Fibroblast of skin of back (primary cell): ENCODE data around the gene ALG1. TPM values are rescaled to one million over a fixed set of nuclear protein-coding genes. Genes with fewer than 3 reads are reported as not detected.
A peak's percentile ranks its signal among the peaks of the same experiment; 100 is the strongest.

Experiments used
- DNase-seq: peaks from one replicate; pipeline ENCODE4 v3.0.0-alpha.2; 2013
- polyA plus RNA-seq, 2 experiments: library from polyadenylated mRNA; unstranded; fragments of 120-200 nt; gene quantifications; one replicate each; pipeline ENCODE4 v1.2.1, GENCODE V29; 2013; ENCODE audit not compliant: insufficient read length in 2 of 2

Gene ALG1, protein sequence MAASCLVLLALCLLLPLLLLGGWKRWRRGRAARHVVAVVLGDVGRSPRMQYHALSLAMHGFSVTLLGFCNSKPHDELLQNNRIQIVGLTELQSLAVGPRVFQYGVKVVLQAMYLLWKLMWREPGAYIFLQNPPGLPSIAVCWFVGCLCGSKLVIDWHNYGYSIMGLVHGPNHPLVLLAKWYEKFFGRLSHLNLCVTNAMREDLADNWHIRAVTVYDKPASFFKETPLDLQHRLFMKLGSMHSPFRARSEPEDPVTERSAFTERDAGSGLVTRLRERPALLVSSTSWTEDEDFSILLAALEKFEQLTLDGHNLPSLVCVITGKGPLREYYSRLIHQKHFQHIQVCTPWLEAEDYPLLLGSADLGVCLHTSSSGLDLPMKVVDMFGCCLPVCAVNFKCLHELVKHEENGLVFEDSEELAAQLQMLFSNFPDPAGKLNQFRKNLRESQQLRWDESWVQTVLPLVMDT
- 26.4 TPM for polyA plus RNA-seq (2013, experiment 1 of 2; ENCODE audit: insufficient read length)
- 18.1 TPM for polyA plus RNA-seq (2013, experiment 2 of 2; ENCODE audit: insufficient read length)

DNA sequence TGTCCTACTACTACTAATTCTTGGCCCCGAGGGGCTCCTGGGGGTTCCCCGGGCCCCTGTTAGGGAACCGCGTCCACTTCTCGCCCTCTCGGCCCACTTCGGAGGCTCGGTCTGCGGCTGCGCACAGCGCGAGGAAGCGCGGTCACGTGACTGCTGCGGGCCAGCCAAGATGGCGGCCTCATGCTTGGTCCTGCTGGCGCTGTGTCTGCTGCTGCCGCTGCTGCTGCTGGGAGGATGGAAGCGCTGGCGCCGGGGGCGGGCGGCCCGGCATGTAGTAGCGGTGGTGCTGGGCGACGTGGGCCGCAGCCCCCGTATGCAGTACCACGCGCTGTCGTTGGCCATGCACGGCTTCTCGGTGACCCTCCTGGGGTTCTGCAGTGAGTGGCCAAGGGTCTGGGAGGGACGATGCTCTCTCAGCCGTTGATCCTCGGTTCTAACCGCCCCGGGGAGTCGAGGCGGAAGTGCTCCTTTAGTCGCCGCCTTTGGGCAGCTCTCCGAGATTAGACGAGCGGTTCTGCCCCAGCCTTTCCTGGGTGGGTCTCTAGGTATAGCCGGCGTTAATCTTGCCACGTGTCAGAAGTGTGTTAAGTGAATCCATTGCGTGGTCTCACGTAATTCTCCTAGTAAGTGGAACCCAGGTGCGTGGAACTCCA, at the start of gene ALG1:
Gene ALG1, plus strand, starts transcription at position 163 of the 653 bp plus-strand sequence. Its CDS starts 7 bp downstream, at position 170.
- DNase-seq: peak; percentile 84

DNA sequence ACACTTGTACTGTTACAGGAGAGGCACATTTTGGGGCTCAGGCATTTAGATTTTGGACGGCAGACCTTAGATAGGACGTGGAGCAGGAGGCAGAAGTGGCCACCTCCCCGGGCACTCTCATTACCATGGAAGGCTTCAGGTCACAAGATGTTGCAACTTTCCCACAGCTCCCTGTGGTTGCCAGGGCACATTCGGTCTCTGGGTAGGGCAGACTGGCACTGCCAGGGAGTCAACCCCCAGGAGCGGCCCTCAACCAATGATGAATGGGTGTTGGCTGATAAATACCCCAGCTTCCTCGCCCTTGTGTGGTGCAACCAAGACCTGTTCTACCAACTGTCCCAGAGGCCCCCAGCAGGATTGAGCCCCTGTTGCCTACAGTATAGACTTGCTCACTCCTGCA, 49.1 kb upstream of the ALG1 start:
- DNase-seq: no peak

DNA sequence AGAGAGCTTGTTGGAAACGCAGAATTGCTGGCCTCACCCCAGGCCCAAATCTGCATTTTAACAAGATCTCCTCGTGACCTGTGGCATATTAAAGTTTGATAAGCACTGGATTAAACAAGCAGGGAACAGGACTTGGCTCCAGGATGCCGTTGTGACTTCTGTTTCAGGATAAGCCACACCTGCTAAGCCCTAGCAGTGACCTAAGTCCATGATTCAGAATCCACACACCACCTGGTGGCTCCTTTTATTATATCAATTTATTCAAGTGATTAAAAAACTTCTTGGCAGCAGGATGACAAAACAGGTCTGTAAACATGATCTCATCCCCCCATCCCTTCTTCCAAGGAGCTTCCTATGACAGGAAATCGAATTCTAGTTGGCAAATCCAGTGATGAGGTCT, 47.0 kb upstream of the ALG1 start:
- DNase-seq: no peak

- DNase-seq: no peak
These were observed 46.4 kb upstream of the ALG1 start for GRCh38 chr16:5025171-5025632.

DNA sequence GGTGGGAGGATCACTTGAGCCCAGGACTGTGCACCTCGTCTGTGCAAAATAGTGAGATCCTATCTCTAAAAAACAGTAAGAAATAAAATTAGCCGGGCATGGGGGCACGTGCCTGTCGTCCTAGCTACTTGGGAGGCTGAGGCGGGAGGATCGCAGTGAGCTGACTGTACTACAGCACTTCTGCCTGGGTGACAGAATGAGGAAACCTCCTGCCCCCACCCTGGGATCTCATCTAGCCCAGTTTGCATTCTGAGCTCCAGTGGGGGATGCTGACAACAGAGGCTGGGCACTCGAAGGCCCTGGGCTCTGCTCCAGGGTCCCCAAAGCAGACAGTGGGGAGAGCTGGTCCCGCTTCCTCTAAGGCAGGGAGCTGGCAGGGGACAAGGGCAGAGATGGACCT, 45.0 kb upstream of the ALG1 start:
- DNase-seq: no peak

GRCh38 chr16:5027086-5027485, 44.6 kb upstream of the ALG1 start:
- DNase-seq: no peak

DNA sequence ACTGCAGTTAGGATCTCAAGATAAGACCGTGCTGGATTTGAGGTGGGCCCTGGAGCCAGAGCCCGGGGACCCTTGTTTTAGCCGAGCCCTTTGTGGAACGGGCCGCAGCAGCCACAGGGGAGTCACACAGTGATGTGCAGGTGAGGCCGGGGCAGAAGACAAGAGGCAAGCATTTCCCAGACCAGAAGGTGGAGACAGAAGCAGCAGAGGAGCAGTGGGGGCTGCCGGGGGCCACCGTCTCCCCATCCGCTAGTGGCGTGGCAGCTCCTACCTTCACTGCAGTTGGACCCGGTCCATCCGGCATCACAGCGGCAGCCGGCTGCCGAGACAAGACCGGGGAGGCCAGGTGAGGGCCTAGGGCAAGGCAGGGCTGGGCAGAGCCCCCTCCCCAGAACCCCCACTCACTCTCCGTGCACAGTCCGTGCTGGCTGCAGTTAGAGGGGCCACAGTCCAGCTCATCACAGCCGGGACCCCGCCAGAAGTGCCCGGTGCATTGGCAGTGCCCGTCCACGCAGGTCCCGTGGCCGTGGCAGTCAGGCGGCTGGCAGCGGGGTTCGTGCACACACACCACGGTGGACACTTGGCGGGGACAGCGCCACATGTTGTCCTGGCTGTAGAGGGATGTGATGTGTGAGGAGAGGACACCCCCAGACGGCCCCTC, 43.9 kb upstream of the ALG1 start:
- no peak for DNase-seq

GRCh38 chr16:5028950-5029475, 42.6 kb upstream of the ALG1 start:
- no peak for DNase-seq

DNA sequence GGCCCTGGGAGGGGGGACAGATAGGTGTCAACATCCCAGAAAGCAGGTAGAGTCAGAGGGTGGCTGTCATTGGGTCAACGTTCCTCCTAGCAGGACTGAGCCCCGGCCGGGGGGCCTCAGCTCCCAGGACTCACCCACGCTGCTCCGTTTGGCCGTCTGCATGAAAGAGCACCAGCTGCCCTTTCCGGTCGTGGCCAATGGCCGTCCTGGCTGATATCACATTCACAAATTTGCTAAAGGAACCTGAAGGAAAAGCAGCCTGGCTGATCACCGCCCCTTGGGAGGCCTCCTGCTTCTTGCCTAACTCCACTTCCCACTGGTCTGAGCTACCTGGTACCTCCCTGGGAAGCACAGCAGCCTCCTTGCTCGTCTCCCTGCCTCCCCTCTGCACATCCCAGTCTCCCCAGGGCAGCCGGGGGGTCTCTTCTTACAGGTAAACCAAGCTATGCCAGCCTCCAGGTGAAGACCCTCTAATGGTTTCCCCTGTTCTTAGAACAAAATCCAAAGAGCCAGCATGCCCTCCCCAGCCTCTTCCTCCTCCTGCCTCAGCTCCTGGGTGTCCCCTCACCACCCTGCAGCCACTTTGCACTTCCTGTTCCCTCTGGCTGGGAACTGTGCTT, 41.3 kb upstream of the ALG1 start:
- no peak for DNase-seq

DNA sequence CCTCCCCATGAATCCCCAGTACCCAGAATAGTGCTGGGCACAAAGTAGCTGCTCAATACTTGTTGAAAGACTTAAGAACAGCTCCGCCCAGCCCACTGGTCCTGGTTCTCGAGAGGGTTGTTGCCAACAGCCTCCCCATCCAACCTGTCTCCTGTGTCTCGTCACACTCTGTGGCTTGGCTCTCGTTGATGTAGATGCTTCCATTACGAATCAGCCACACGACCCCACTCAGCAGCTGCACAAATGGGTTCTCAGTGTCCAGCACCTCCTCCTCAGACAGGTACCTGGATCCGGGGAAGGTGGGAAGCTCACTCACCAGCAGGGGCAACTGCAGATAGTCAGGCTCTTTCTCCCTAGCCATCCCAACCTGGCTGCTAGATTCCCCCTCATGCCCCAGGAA, 40.0 kb upstream of the ALG1 start:
- no peak for DNase-seq

DNA sequence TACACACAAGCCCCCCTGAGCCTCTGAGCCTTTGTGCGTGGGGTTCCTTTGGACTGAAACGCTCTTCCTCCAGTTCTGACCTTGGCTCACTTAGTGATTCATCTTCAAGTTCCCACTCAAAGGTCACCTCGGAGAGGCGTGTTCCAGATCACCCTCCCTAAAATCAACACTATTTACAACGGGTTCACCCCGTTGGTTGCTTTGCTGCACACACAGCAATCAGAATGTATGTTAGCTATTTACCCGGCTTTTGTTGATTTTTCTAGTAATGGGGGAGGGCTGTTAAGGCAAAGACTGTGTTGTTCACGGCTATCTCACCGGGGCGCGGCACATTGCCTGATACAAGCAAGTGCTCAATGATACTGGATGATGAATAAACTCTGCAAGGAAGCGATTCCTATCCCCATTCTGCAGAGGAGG, 38.9 kb upstream of the ALG1 start:
- no peak for DNase-seq

GRCh38 chr16:5033256-5034166, 38.1 kb upstream of the ALG1 start, which contains the start of gene NAGPA:
Gene NAGPA, minus strand, starts transcription at chr16:5033935. Its CDS starts 21 bp downstream, at chr16:5033914.
- peak; percentile 80 for DNase-seq

GRCh38 chr16:5034167-5034523, 37.5 kb upstream of the ALG1 start:
- no peak for DNase-seq

GRCh38 chr16:5035909-5036227, 35.8 kb upstream of the ALG1 start:
- no peak for DNase-seq

GRCh38 chr16:5036228-5037156, 35.2 kb upstream of the ALG1 start:
- no peak for DNase-seq

GRCh38 chr16:5040451-5040850, 31.2 kb upstream of the ALG1 start:
- no peak for DNase-seq

- peak; percentile 28 for DNase-seq
These were observed 30.0 kb upstream of the ALG1 start for GRCh38 chr16:5041600-5042133.

DNA sequence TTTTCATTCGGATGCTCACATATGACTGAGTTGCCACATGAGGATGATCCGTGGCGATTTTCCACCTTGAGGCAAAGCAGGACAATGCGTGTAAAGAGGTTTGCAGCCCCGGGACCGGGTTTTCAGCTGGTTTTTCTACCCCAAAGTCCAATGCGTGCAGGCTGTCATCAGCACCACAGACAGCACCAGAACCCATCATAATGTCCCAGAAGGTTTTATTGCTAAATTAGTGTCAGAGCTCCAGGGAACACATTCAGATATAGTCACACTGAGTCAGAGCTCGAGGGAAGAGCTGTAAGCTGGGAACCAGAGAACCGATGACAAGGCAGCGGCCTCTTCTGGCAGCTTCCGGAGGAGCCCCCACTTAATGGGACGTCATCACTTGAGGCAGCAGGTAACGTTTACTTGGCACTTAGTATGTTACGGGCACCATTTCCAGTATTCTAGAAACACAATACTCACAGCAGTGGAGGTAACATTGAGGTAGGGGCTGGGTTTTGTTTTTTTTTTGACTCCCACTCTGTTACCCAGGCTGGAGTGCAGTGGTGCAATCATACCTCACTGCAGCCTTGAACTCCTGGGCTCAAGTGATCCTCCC, 29.0 kb upstream of the ALG1 start:
- DNase-seq: peak; percentile 39

- no peak for DNase-seq
These were observed 27.6 kb upstream of the ALG1 start for GRCh38 chr16:5044011-5044540.
